ENCODE results near the gene NTN4.
"Not testable (repeated sequence)": the region's sequence is repeated elsewhere in the genome, so short reads cannot be mapped to it uniquely, and the experiment has no call there.

Gene NTN4

GRCh38 chr12:95790033-95790916 lies at the start of gene NTN4:
NTN4 (minus strand) TSS chr12:95790764; CDS start chr12:95790309, 455 bp downstream.
- no peak for DNase-seq

- DNase-seq: peak; percentile 60
Measured at GRCh38 chr12:95838125-95838524, 47.6 kb upstream of the NTN4 start.

GRCh38 chr12:95837240-95838038 lies 46.9 kb upstream of the NTN4 start:
- DNase-seq: no peak

GRCh38 chr12:95836630-95837239 lies 46.2 kb upstream of the NTN4 start:
- no peak for DNase-seq

- no peak for DNase-seq
Measured at GRCh38 chr12:95836185-95836609, 45.6 kb upstream of the NTN4 start.

- DNase-seq: no peak
Measured at GRCh38 chr12:95834572-95834971, 44.0 kb upstream of the NTN4 start.

GRCh38 chr12:95830335-95831089 lies 39.9 kb upstream of the NTN4 start:
- DNase-seq: no peak

GRCh38 chr12:95829395-95829794 lies 38.8 kb upstream of the NTN4 start:
- DNase-seq: no peak

GRCh38 chr12:95820096-95820703 lies 29.6 kb upstream of the NTN4 start:
- no peak for DNase-seq

GRCh38 chr12:95815632-95816212 lies 25.2 kb upstream of the NTN4 start:
- no peak for DNase-seq

GRCh38 chr12:95812155-95812554 lies 21.6 kb upstream of the NTN4 start:
- DNase-seq: not testable (repeated sequence)

- DNase-seq: no peak
Measured at GRCh38 chr12:95810411-95810810, 19.8 kb upstream of the NTN4 start.

- no peak for DNase-seq
Measured at GRCh38 chr12:95809000-95809680, 18.6 kb upstream of the NTN4 start.

- no peak for DNase-seq
Measured at GRCh38 chr12:95808146-95808545, 17.6 kb upstream of the NTN4 start.

- DNase-seq: no peak
Measured at GRCh38 chr12:95805864-95806671, 15.5 kb upstream of the NTN4 start.

GRCh38 chr12:95804291-95804690 lies 13.7 kb upstream of the NTN4 start:
- no peak for DNase-seq

GRCh38 chr12:95803817-95804216 lies 13.3 kb upstream of the NTN4 start:
- no peak for DNase-seq

- no peak for DNase-seq
Measured at GRCh38 chr12:95802482-95803270, 12.1 kb upstream of the NTN4 start.

- no peak for DNase-seq
Measured at GRCh38 chr12:95796982-95797289, 6.4 kb upstream of the NTN4 start.

All from GF-D8 (cell line).